GM23338 (cell line): Measurements from ENCODE around the gene NFATC2IP. TPM values are rescaled to one million over a fixed set of nuclear protein-coding genes. Genes with fewer than 3 reads are reported as not detected.

ENCODE experiments used
- ATAC-seq: fragments of 200-7000 bp; cut with Tn5 transposase; 3 replicates; pipeline ENCODE4 v1.9.1; 2020
- DNase-seq: peaks from one replicate; pipeline ENCODE4 v3.0.0-alpha.2; 2015; ENCODE audit warnings: low spot score
- H2AFZ ChIP-seq: fragments of 200-600 bp; sonication (generic); 2 replicates; pipeline ENCODE4 v1.8.0; 2016; ENCODE audit warnings: antibody characterized with exemption, mild to moderate bottlenecking, moderate library complexity
- H3F3A ChIP-seq: fragments of 200-600 bp; sonication (generic); replicated peaks from 2 replicates; pipeline ENCODE4 v1.8.0; 2017; ENCODE audit warnings: antibody characterized with exemption, mixed run types, low read depth
- H3K27ac ChIP-seq: fragments of 200-600 bp; sonication (generic); 2 replicates; pipeline ENCODE4 v1.6.1; 2016; ENCODE audit warnings: low read depth
- H3K27me3 ChIP-seq: fragments of 200-600 bp; sonication (generic); 2 replicates; pipeline ENCODE4 v1.8.0; 2016; ENCODE audit warnings: mild to moderate bottlenecking, mixed run types, moderate library complexity; ENCODE audit not compliant: insufficient read depth
- H3K36me3 ChIP-seq: fragments of 200-600 bp; sonication (generic); 2 replicates; pipeline ENCODE4 v1.8.0; 2016; ENCODE audit warnings: mild to moderate bottlenecking; ENCODE audit not compliant: insufficient read depth
- H3K4me1 ChIP-seq: fragments of 200-600 bp; sonication (generic); 2 replicates; pipeline ENCODE4 v1.8.0; 2016; ENCODE audit warnings: mild to moderate bottlenecking, moderate library complexity; ENCODE audit not compliant: insufficient read depth
- H3K4me2 ChIP-seq: fragments of 200-600 bp; sonication (generic); 2 replicates; pipeline ENCODE4 v1.7.1; 2017; ENCODE audit warnings: mixed run types
- H3K4me3 ChIP-seq: fragments of 200-600 bp; sonication (generic); 2 replicates; pipeline ENCODE4 v1.6.1; 2016; ENCODE audit warnings: mixed run types
- H3K79me2 ChIP-seq: fragments of 200-600 bp; sonication (generic); replicated peaks from 2 replicates; pipeline ENCODE4 v1.8.0; 2017; ENCODE audit warnings: mild to moderate bottlenecking; ENCODE audit not compliant: insufficient read depth
- H3K9me2 ChIP-seq: fragments of 200-600 bp; sonication (generic); 2 replicates; pipeline ENCODE4 v1.8.0; 2017; ENCODE audit not compliant: insufficient read depth
- H4K20me1 ChIP-seq: fragments of 200-600 bp; sonication (generic); replicated peaks from 2 replicates; pipeline ENCODE4 v1.8.0; 2017; ENCODE audit warnings: mild to moderate bottlenecking; ENCODE audit not compliant: insufficient read depth
- H3K27ac Mint-ChIP-seq: 2 replicates; pipeline ENCODE4 v1.8.0; 2020; ENCODE audit warnings: inconsistent platforms, mild to moderate bottlenecking, moderate library complexity, mixed read lengths
- H3K27me3 Mint-ChIP-seq: 3 replicates; pipeline ENCODE4 v1.8.0; 2022; ENCODE audit warnings: low read depth, mild to moderate bottlenecking, moderate library complexity, mixed read lengths, inconsistent platforms; ENCODE audit not compliant: insufficient read depth, poor library complexity
- H3K36me3 Mint-ChIP-seq: 3 replicates; pipeline ENCODE4 v1.8.0; 2021; ENCODE audit warnings: low read depth, mild to moderate bottlenecking, inconsistent platforms, moderate library complexity, mixed read lengths
- H3K4me1 Mint-ChIP-seq: 3 replicates; pipeline ENCODE4 v1.8.0; 2020; ENCODE audit warnings: mild to moderate bottlenecking, inconsistent platforms, mixed read lengths
- H3K4me3 Mint-ChIP-seq: 3 replicates; pipeline ENCODE4 v1.8.0; 2021; ENCODE audit warnings: moderate library complexity, mild to moderate bottlenecking, inconsistent platforms, mixed read lengths
- H3K9me3 Mint-ChIP-seq: 3 replicates; pipeline ENCODE4 v1.8.0; 2020; ENCODE audit warnings: moderate library complexity, mild to moderate bottlenecking, inconsistent platforms, mixed read lengths
- CREB1 ChIP-seq: fragments of 250-450 bp; sonication (Bioruptor Pico); IDR thresholded peaks from 2 replicates; pipeline ENCODE4 v1.5.0; 2020; ENCODE audit warnings: low read depth, mild to moderate bottlenecking, moderate library complexity
- EZH2phosphoT487 ChIP-seq: fragments of 200-600 bp; sonication (generic); IDR thresholded peaks from one replicate; pipeline ENCODE4 v1.8.1; 2018; ENCODE audit warnings: antibody characterized with exemption; ENCODE audit not compliant: unreplicated experiment
- JUNB ChIP-seq: IDR thresholded peaks from one replicate; pipeline ENCODE4 v1.6.1; 2016; ENCODE audit warnings: antibody characterized with exemption; ENCODE audit not compliant: unreplicated experiment
- NANOG ChIP-seq: IDR thresholded peaks from 2 replicates; pipeline ENCODE4 v1.6.1; 2016; ENCODE audit warnings: antibody characterized with exemption, borderline replicate concordance
- POLR2AphosphoS5 ChIP-seq: IDR thresholded peaks from 2 replicates; pipeline ENCODE4 v1.6.1; 2016; ENCODE audit warnings: antibody characterized with exemption, low read depth
- STAT1 ChIP-seq: IDR thresholded peaks from one replicate; pipeline ENCODE4 v1.6.1; 2016; ENCODE audit warnings: antibody characterized with exemption; ENCODE audit not compliant: unreplicated experiment
- ZNF114 ChIP-seq: fragments of 250-450 bp; sonication (Bioruptor Pico); IDR thresholded peaks from 2 replicates; pipeline ENCODE4 v1.5.0; 2020; ENCODE audit warnings: mild to moderate bottlenecking, moderate library complexity
- ZNF331 ChIP-seq: fragments of 250-450 bp; sonication (Bioruptor Pico); IDR thresholded peaks from 2 replicates; pipeline ENCODE4 v1.5.0; 2020; ENCODE audit warnings: low read depth, mild to moderate bottlenecking, moderate library complexity
- polyA plus RNA-seq: library from polyadenylated mRNA; unstranded; fragments of >200 nt; fragmentation: Nextera tagmentation; extraction: Ambion mirVana; gene quantifications from 2 replicates; pipeline ENCODE4 v1.2.1, GENCODE V29; 2016
- total RNA-seq: library from RNA; depleted of rRNA; stranded (reverse); fragments of >200 nt; shearing (Covaris generic); gene quantifications from 2 replicates; pipeline ENCODE4 v1.2.3, GENCODE V29; 2014
- TF ChIP-seq, protein P1 (sequence below): IDR thresholded peaks from 2 replicates; pipeline ENCODE4 v1.6.1; 2016; ENCODE audit warnings: antibody characterized with exemption
- TF ChIP-seq, protein P2 (sequence below), 2 experiments: fragments of 200-600 bp in 1 of 2; sonication (generic) in 1 of 2; conservative IDR thresholded peaks; 2 replicates each; pipeline versions ENCODE4 v1.5.1 to v1.6.1; 2016 to 2017; ENCODE audit warnings: antibody characterized with exemption in 2 of 2, low read depth in 2 of 2, mild to moderate bottlenecking in 2 of 2, moderate library complexity in 1 of 2
- TF ChIP-seq, protein P3 (sequence below): IDR thresholded peaks from one replicate; pipeline ENCODE4 v1.6.1; 2018; ENCODE audit warnings: antibody characterized with exemption; ENCODE audit not compliant: unreplicated experiment

NFATC2IP gene
- total and polyA plus RNA-seq, 2 experiments from 2014 or later, result 23.5 to 65.4 TPM

DNA sequence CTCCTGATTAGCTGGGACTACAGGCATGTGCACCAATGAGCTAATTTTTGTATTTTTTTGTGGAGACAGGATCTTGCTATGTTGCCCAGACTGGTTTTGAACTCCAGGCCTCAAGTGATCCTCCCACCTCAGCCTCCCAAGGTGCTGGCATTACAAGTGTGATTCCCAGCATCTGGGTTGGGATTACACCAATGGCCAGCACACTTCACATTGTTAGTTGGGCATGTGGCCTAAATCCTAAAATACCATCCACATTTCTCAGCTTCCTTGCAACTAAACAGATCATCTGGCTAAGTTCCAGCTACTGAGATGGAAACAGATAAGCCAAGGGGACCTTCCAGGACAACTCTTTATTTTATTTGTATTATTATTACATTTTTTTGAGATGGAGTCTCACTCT lies 35.6 kb upstream of the NFATC2IP start:
- H3K4me1 Mint-ChIP-seq, result no peaks in the 10 kb centered on the region; the same call in 2 of the 3 replicates
- no peak overlapping the region for H3K4me3 Mint-ChIP-seq
- 0 out of 2 replicates have a peak, but pooled peaks cover 4% of the 10 kb centered on the region for H3K36me3 ChIP-seq
- no peak for TF ChIP-seq NANOG
- TF ChIP-seq, protein P1, sequence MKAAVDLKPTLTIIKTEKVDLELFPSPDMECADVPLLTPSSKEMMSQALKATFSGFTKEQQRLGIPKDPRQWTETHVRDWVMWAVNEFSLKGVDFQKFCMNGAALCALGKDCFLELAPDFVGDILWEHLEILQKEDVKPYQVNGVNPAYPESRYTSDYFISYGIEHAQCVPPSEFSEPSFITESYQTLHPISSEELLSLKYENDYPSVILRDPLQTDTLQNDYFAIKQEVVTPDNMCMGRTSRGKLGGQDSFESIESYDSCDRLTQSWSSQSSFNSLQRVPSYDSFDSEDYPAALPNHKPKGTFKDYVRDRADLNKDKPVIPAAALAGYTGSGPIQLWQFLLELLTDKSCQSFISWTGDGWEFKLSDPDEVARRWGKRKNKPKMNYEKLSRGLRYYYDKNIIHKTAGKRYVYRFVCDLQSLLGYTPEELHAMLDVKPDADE, result no peak
- no peak for TF ChIP-seq ZNF114 (CRISPR knock-in tag)
- no peak for TF ChIP-seq STAT1
- H3K79me2 ChIP-seq, result no peaks in the 10 kb centered on the region
- peaks cover 8% of the 10 kb centered on the region for H3K27me3 Mint-ChIP-seq
- peaks cover 32% of the 10 kb centered on the region for H3K36me3 Mint-ChIP-seq
- DNase-seq (no peak), ATAC-seq (no peak)
- no peaks in the 10 kb centered on the region for H3K9me2 ChIP-seq
- H3F3A ChIP-seq, result no peaks in the 10 kb centered on the region
- H3K9me3 Mint-ChIP-seq, result no peaks in the 10 kb centered on the region
- no peak overlapping the region for H3K27ac ChIP-seq
- H3K4me1 ChIP-seq, result no peaks in the 10 kb centered on the region
- H4K20me1 ChIP-seq, result no peaks in the 10 kb centered on the region; the same call in 1 of the 2 replicates
- H3K27ac Mint-ChIP-seq, result no peak overlapping the region
- no peaks in the 10 kb centered on the region for H3K27me3 ChIP-seq
- no peak overlapping the region for H2AFZ ChIP-seq
- H3K4me3 ChIP-seq, result no peak overlapping the region
- H3K4me2 ChIP-seq, result no peak overlapping the region

DNA sequence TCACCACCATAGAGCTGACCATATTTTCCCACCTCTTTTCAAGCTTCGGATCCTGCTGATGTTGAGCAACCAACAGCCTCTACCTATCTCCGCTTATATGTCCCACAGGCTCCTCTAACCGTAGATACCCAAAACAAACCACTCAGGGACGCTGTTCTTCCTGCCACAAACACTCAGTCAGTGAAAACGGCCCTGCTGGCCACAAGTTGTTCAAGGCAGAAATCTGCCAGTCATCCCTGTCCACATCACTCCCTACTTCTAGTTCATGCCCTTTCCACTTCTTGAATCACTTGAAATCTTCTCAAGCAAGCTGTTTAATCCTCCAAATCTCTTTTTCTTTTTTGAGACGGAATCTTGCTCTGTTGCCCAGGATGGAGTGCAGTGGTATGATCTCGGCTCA lies 33.6 kb upstream of the NFATC2IP start:
- Mint-ChIP-seq H3K4me1 (no peaks in the 10 kb centered on the region; the same call in 2 of the 3 replicates), H3K9me3 (no peaks in the 10 kb centered on the region), H3K27me3 (peaks cover 5% of the 10 kb centered on the region), H3K27ac (no peak overlapping the region), H3K36me3 (peaks cover 37% of the 10 kb centered on the region), H3K4me3 (no peak overlapping the region; the same call in 2 of the 3 replicates)
- no peaks in the 10 kb centered on the region for H3F3A ChIP-seq
- no peaks in the 10 kb centered on the region; the same call in 1 of the 2 replicates for H4K20me1 ChIP-seq
- H3K79me2 ChIP-seq, result no peaks in the 10 kb centered on the region
- H3K4me3 ChIP-seq, result no peak overlapping the region
- H3K36me3 ChIP-seq, result 0 out of 2 replicates have a peak, but pooled peaks cover 4% of the 10 kb centered on the region
- H2AFZ ChIP-seq, result no peak overlapping the region
- ATAC-seq (no peak), DNase-seq (no peak)
- no peaks in the 10 kb centered on the region for H3K27me3 ChIP-seq
- no peaks in the 10 kb centered on the region for H3K9me2 ChIP-seq
- H3K4me1 ChIP-seq, result no peaks in the 10 kb centered on the region
- no peak overlapping the region for H3K4me2 ChIP-seq
- no peak overlapping the region for H3K27ac ChIP-seq
- TF ChIP-seq EZH2phosphoT487 (no peak), CREB1 (no peak), ZNF331 (CRISPR knock-in tag) (no peak), NANOG (no peak), POLR2AphosphoS5 (no peak), JUNB (no peak), STAT1 (no peak)
- TF ChIP-seq, protein P1, result no peak
- TF ChIP-seq, protein P2, sequence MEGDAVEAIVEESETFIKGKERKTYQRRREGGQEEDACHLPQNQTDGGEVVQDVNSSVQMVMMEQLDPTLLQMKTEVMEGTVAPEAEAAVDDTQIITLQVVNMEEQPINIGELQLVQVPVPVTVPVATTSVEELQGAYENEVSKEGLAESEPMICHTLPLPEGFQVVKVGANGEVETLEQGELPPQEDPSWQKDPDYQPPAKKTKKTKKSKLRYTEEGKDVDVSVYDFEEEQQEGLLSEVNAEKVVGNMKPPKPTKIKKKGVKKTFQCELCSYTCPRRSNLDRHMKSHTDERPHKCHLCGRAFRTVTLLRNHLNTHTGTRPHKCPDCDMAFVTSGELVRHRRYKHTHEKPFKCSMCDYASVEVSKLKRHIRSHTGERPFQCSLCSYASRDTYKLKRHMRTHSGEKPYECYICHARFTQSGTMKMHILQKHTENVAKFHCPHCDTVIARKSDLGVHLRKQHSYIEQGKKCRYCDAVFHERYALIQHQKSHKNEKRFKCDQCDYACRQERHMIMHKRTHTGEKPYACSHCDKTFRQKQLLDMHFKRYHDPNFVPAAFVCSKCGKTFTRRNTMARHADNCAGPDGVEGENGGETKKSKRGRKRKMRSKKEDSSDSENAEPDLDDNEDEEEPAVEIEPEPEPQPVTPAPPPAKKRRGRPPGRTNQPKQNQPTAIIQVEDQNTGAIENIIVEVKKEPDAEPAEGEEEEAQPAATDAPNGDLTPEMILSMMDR (conservative IDR thresholded peaks at IDR 0.05; ENCODE audit: low read depth in 2 of 2), result no peak
- TF ChIP-seq, protein P3, sequence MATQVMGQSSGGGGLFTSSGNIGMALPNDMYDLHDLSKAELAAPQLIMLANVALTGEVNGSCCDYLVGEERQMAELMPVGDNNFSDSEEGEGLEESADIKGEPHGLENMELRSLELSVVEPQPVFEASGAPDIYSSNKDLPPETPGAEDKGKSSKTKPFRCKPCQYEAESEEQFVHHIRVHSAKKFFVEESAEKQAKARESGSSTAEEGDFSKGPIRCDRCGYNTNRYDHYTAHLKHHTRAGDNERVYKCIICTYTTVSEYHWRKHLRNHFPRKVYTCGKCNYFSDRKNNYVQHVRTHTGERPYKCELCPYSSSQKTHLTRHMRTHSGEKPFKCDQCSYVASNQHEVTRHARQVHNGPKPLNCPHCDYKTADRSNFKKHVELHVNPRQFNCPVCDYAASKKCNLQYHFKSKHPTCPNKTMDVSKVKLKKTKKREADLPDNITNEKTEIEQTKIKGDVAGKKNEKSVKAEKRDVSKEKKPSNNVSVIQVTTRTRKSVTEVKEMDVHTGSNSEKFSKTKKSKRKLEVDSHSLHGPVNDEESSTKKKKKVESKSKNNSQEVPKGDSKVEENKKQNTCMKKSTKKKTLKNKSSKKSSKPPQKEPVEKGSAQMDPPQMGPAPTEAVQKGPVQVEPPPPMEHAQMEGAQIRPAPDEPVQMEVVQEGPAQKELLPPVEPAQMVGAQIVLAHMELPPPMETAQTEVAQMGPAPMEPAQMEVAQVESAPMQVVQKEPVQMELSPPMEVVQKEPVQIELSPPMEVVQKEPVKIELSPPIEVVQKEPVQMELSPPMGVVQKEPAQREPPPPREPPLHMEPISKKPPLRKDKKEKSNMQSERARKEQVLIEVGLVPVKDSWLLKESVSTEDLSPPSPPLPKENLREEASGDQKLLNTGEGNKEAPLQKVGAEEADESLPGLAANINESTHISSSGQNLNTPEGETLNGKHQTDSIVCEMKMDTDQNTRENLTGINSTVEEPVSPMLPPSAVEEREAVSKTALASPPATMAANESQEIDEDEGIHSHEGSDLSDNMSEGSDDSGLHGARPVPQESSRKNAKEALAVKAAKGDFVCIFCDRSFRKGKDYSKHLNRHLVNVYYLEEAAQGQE, result no peak
